CD4-positive, alpha-beta T cell treated with Interleukin-15 for 1 hour (primary cell): ENCODE measurements around the gene PSPC1.

Experiments used
- DNase-seq: peaks from one replicate; pipeline ENCODE4 v3.0.0-alpha.2; 2020

PSPC1 gene

GRCh38 chr13:19672990-19673389 is 109.8 kb downstream of the PSPC1 start:
- DNase-seq: no peak

DNA sequence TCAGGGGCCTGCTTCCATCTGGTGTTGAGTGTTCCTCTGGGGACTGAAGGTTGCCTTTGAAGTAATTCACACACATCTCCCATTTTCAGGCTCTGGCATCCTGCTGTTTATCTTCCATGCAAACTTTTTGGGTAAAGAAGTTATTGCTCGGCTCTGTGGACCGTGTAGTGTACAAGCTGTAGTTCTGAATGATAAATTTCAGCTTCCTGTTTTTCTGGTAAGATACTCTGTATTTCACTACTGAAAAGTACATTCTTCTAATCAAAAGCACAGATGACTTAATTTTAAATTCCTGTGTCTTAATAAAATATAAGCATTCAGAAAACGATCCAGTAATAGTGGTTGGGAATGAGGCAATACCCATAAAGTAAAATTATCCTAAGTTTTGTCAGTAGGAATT is 112.6 kb downstream of the PSPC1 start:
- no peak for DNase-seq

GRCh38 chr13:19668778-19669177 is 114.0 kb downstream of the PSPC1 start:
- DNase-seq: no peak

GRCh38 chr13:19665427-19665859 is 117.3 kb downstream of the PSPC1 start:
- DNase-seq: no peak

DNA sequence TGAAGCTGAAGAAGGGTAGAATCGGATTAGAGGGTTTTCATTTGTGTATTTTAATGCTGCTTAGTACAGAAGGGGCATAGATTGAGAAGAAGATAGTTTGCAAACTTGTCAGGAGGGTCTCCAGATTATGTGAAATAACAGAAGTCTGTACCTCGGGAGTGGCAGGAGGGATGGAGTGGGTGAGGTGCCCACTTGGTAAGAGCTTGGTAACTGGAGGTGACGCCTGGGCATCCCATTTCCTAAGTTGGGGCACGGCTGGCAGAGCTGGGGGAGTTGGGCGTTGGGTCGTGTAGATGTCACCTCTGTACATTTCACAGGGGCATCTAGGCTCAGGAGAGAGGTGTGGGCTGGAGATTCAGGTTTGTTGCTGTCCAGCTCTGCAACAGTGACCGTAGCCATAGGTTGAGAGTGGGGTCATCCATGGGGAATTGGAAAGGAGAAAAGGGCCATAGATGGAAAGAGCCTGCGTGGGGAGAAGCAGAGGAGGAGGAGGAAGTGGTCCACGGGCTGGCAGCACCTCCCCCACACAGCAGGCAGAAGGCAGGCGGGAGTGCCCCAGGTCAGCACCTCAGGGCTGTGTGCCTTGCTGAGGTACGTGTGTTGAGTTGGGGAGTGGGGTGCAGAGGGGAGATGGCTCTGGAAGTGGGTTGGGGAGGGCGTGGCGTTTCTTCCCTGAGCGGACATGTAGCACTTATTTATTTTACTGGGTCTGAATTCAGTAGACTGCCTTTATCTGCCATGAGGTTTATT is 118.1 kb downstream of the PSPC1 start:
- DNase-seq: no peak

DNA sequence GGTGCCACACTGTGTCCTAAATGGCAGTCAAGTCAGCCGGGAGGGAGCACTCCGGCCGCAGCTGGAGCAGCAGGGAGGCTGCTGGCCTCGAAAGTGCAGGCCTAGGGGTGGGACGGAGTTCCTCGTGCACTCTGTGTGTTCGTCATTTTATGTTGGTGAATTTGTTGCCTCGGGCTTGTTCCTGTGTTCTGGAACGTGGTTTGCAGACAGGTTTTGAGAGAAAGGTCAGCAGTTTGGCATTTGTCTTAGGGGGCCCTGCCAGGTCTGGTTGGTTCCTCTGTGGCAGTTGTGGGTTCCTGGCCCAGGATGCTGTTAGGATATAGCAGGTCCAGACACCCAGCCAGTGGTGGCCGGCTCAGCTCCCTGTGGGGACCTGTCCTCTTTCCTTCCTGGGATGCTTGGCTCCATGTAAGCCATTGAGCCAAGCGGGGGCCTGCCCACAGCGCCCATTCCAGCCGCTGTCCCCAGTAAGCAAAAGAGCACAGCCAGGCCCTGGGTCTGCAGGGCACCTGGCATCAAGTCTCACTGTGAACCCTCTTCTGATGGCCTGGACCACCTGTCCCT is 119.2 kb downstream of the PSPC1 start:
- DNase-seq: no peak

DNA sequence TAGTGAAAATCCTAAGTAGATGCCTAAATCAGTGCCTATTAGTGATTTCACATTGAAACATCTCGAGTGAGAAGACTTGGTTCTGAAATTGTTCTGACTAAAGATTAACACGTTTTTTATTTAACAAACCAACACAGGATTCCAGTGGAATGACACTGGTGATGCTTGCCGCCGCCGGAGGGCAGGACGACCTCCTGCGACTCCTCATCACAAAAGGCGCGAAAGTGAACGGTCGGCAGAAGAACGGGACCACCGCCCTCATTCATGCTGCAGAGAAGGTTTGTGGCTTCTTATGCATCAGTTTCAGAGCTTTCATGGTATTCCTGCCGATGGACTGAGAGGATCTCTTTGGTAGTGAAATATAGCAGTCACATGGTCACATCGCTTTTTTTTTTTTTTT is 121.2 kb downstream of the PSPC1 start:
- DNase-seq: no peak

DNA sequence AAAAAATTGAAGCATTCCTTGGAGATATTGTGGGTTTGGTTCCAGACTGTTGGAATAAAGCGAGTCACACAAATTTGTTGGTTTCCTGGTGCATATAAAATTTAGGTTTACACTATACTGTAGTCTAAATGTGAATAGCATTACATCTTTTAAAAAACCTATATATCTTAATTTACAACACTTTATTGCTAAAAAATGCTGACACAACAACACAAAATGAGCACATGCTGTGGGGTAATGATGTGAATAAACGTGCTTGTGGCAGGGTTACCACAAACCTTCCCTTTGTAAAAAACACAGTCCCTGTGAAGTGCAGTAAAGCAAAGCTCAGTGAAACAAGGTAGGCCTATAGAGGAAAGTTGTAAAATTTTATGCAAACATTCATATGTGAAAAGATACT is 121.6 kb downstream of the PSPC1 start:
- no peak for DNase-seq

GRCh38 chr13:19658831-19659230 is 123.9 kb downstream of the PSPC1 start:
- DNase-seq: no peak

GRCh38 chr13:19657872-19658591 is 124.7 kb downstream of the PSPC1 start:
- no peak for DNase-seq
